Left cardiac atrium (tissue), 4 donors: ENCODE results near the gene CTNNA3. TPM values are rescaled to one million over a fixed set of nuclear protein-coding genes. Genes with fewer than 3 reads are reported as not detected.
A peak's percentile ranks its signal among the peaks of the same experiment; 100 is the strongest.
"Not testable (repeated sequence)": the region's sequence is repeated elsewhere in the genome, so short reads cannot be mapped to it uniquely, and the experiment has no call there.

Source experiments
- ATAC-seq, 2 donors: fragments of 200-7000 bp; cut with Tn5 transposase; one replicate each; pipeline ENCODE4 v1.9.1; 2020; ENCODE audit warnings: mild to moderate bottlenecking in 2 of 2, moderate library complexity in 2 of 2
- DNase-seq: peaks from one replicate; pipeline ENCODE4 v3.0.0-alpha.2; 2020
- intact Hi-C, 2 donors: fragments of 100-400 bp; cut with DNase I; formaldehyde crosslinking; loops; one replicate each; pipeline versions ENCODE4 v1.14.1 to v1.15.1; 2022 to 2023
- long read RNA-seq: library from polyadenylated mRNA; unstranded; transcript quantifications from one replicate; pipeline ENCODE4 v2.0.0, GENCODE V29; 2021
- total RNA-seq, 2 donors: library from RNA; stranded (reverse); fragmentation: NEBNext Ultra II Directional; extraction: Animal tissue kit (Norgen Biotek cat#: 25700); gene quantifications; one replicate each; pipeline ENCODE4 v1.2.1, GENCODE V29; 2021
- donor health status: DM: no; HTN: yes; CAD: no.
- donor health status: DM: no; HTN: yes; CAD: no; lungs with severe emphysema.
- donor health status: DM: yes; HTN: yes; CAD: no.
- donor health status: Dilated cardiomyopathy.

Gene CTNNA3
- 10 to 100 TPM; 42.3 to 48.7 TPM for total RNA-seq
- long read RNA-seq, partial matches to known transcripts: 1 of 7 reads
- long read RNA-seq, other reads (novel, unspliced or antisense): 6 of 7 reads

DNA sequence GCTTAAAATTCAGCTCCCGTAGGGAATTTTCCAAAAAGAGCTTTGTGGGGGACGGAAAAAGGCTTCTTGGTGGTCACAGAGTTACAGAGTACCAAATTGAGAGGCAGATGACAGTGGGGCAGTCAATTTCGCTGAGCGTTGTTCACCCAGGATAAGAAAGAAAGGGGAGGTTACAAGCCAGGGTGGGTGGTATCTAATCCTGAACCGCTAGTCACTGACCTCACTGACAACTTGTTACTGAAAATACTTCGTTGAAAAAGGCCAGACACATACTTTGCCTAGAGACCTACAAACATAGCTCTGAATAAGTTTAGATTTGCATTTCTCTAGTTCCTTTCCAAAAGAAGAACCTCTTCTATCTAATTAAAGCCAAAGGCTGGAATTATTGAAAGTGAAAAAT lies at the start of gene CTNNA3:
TSS of gene CTNNA3 (minus strand) at position 167 of the 400 bp plus-strand sequence.
- intact Hi-C loops: loop anchor here (2.0 to 10.0 kb wide), 2 partner anchors 69 to 85 kb away; no protein-coding TSS in a partner anchor
- ATAC-seq (peak; percentile 85 to 89), DNase-seq (peak; percentile 20)

- intact Hi-C loops: no loop called here
- no peak for ATAC-seq
- no peak for DNase-seq
These were observed 39.4 kb upstream of the CTNNA3 start for GRCh38 chr10:67735430-67735829.

GRCh38 chr10:67733511-67733910 lies 37.5 kb upstream of the CTNNA3 start:
- intact Hi-C loops: no loop called here
- DNase-seq (no peak), ATAC-seq (no peak)

DNA sequence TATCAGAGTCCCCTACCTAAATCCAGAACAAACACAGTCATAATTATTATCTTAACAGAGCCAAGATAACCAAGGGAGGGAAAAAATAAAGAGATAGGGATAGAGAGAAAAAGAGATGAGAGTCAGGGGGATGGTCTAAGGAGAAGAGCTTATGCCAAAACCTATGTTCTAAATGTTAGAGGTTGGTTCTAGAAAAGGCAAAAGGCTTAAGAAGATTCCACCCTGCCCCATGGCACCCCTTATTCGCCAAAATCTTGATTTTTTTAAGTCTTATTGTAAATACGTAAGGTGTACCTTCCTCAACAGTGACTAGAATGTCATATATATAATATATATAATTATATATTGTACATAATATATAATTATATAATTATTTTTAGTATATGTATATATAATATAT lies 29.6 kb upstream of the CTNNA3 start:
- no peak for ATAC-seq
- intact Hi-C loops: no loop called here

DNA sequence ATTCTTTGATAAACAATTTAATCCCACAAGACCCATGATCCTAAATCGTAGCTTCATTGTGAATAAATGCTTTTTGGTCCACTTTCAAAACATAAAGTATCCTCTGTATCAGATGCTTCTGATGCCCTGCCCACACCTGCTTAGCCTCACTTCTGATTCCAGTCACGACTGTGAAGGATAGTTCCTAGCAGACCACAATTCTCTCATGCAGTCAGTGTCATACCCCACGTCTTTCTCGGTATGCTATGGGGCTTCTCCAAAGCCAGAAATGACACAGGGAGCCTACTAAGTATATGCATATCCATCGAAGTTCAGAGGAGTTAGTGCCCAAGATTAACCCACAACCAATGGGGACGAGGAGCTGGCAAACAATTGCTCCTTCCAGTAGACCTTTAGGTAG lies 27.6 kb upstream of the CTNNA3 start:
- ATAC-seq: no peak
- intact Hi-C loops: no loop called here
- no peak for DNase-seq

More for the DNA sequence above, 29.6 kb upstream of the CTNNA3 start:
- no peak for DNase-seq

DNA sequence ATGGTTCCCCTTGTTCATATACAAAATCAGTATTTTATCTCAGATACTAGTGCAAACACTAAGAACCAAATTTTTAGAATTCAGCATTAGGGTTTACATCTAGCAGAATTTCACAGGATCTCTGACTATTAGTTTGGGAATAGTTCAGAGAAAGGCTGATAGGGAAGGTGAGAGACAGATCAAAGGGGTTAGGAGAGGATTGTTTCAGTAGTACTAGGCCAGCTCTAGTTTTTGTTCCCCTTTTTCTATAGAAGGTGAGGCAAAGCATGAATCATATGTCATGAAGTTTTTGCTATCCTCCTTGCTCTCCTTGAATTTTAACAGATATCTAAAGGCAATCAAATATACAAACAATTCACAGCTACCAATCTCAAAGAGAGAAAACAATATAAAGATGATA lies 26.1 kb upstream of the CTNNA3 start:
- no peak for DNase-seq
- intact Hi-C loops: no loop called here
- ATAC-seq: no peak

- intact Hi-C loops, DNase-seq, ATAC-seq: not testable (repeated sequence)
These were observed 20.5 kb upstream of the CTNNA3 start for GRCh38 chr10:67716455-67716854.

GRCh38 chr10:67705921-67706320 lies 9.9 kb upstream of the CTNNA3 start:
- DNase-seq (no peak), ATAC-seq (no peak)
- intact Hi-C loops: no loop called here

- DNase-seq, ATAC-seq: not testable (repeated sequence)
- intact Hi-C loops: loop anchor here in 1 of 2 donors (10.0 kb wide), 1 partner anchor 65 kb away; no protein-coding TSS in a partner anchor
These were observed 3.7 kb upstream of the CTNNA3 start for GRCh38 chr10:67699613-67700270.

GRCh38 chr10:67698164-67698563 lies 2.2 kb upstream of the CTNNA3 start:
- intact Hi-C loops: loop anchor here in 1 of 2 donors (10.0 kb wide), 1 partner anchor 67 kb away; no protein-coding TSS in a partner anchor
- ATAC-seq (no peak), DNase-seq (no peak)

DNA sequence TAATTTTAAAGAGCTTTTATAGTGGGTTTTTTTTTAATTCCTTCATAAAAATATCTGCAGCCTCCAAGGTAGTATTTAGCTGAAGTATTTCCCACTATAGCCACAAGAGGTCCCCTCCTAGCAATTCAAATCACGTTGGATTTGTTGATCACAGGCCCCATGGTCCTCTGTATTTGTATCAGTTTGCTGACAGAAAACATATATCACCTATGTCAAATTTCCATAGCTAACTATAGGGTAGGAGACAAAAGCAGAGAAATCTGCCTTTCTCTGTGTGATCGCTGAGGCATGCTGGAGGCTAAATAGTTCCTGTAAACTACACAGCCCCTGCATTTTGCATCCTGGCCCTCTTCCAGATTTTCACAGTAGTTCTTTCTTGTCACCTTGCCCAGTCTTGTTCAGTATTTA lies 1.7 kb upstream of the CTNNA3 start:
- peak; percentile 70 to 80 for ATAC-seq
- no peak for DNase-seq
- intact Hi-C loops: loop anchor here (2.0 to 10.0 kb wide), 2 partner anchors 67 to 83 kb away; no protein-coding TSS in a partner anchor

DNA sequence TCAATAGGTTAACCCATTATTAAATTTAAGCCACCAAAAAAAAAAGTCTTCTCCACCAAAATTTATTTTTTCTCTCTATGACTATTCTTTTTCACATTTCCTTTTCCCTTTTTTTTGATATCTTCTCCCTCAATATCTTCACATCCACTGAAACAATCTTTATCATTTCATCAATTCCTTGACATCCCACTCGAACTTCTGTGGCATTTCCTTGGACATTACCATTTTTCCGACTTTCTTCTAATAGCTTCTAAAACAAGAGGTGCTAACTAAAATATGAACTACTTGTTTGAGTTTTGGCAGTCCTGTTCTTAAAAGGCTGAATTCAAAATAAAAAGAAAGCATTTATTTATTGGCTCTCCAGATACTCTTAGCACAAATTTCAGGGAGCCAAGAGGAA lies 684 bp upstream of the CTNNA3 start:
- intact Hi-C loops: loop anchor here (2.0 to 10.0 kb wide), 2 partner anchors 68 to 84 kb away; no protein-coding TSS in a partner anchor
- ATAC-seq: no peak
- DNase-seq: no peak

DNA sequence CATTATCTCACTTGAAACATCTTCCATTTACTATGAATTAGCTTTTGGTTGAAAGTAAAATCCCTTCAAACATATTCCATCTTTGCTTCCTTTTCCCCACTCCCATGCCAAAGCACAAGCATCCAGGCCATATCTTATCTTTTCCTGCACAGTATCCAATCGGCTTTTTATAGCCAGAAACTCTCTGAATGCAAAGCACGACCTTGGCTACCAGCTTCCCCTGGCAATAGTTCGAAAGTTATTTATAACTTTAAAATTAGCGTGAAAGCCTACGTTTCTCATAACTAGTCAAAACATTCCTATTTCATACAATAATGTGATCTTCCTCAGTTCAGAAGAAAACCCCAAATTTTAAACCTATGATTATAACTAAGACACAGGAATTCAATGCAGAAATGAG lies 440 bp downstream of the CTNNA3 start:
- intact Hi-C loops: loop anchor here in 1 of 2 donors (10.0 kb wide), 1 partner anchor 69 kb away; no protein-coding TSS in a partner anchor
- ATAC-seq (peak; percentile 71 to 81), DNase-seq (no peak)

- not testable (repeated sequence) for ATAC-seq, DNase-seq
- intact Hi-C loops: loop anchor here in 1 of 2 donors (10.0 kb wide), 1 partner anchor 73 kb away; no protein-coding TSS in a partner anchor
These were observed 4.1 kb downstream of the CTNNA3 start for GRCh38 chr10:67691861-67692260.

- DNase-seq, ATAC-seq: not testable (repeated sequence)
- intact Hi-C loops: loop anchor here in 1 of 2 donors (10.0 kb wide), 1 partner anchor 74 kb away; no protein-coding TSS in a partner anchor
These were observed 5.5 kb downstream of the CTNNA3 start for GRCh38 chr10:67690540-67690939.

DNA sequence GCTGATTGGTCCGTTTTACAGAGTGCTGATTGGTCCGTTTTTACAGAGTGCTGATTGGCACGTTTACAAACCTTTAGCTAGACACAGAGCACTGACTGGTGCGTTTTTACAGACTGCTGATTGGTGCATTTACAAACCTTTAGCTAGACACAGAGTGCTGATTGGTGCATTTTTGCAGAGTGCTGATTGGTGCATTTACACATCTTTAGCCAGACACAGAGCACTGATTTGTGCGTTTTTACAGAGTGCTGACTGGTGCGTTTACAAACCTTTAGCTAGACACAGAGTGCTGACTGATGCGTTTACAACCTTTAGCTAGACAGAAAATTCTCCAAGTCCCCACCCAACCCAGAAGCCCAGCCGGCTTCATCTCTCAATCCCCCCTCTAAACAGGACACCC lies 11.9 kb downstream of the CTNNA3 start:
- DNase-seq, ATAC-seq, intact Hi-C loops: not testable (repeated sequence)

GRCh38 chr10:67678335-67678974 lies 17.5 kb downstream of the CTNNA3 start:
- ATAC-seq (no peak), DNase-seq (no peak)
- intact Hi-C loops: no loop called here

DNA sequence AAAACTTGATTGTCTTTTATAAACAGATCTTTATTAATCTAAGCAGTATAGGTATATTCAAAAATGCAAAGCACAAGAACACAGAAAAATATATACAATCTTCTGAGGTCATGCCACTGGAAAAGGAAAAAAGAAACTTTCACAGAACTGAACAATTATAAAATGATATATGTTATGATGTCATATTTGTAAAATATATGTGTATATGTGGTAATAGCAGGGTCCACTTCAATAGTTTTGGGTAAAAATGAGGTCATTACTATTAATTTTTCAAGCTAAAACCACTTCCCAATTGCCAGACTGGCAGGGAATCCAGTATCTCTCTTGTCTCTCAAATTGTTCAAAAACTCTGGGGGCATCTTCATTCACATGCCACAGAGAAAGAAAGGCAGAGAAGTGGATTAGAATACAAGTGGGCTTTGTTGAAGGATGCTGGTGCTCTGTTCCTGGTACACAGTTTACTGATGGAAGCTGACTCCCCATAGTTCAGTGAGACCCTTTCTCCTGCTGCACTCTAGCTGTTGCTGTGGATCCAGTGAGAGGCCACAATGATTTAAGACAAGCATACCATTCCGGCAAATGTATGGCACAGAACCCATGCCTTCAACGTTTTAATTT lies 19.7 kb downstream of the CTNNA3 start:
- ATAC-seq (no peak), DNase-seq (no peak)
- intact Hi-C loops: no loop called here

DNA sequence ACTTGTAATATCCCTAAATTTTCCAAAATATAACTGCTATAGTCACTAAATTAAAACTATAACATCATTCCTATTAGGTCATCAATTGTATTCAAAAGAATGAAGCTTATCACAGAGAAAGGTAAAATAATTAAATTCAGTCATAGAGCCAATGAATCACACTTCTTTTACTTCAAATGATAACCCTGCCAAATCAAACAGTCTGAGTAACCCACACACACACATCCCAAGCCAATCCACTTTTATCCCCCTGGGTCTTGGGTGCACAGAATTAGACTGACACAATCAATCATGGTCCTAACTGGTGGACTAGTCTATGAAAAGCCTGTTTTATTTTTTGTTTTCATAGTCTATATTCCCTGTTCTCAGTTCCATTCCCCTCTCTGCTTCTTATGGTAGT lies 25.6 kb downstream of the CTNNA3 start:
- ATAC-seq (no peak), DNase-seq (no peak)
- intact Hi-C loops: no loop called here

DNA sequence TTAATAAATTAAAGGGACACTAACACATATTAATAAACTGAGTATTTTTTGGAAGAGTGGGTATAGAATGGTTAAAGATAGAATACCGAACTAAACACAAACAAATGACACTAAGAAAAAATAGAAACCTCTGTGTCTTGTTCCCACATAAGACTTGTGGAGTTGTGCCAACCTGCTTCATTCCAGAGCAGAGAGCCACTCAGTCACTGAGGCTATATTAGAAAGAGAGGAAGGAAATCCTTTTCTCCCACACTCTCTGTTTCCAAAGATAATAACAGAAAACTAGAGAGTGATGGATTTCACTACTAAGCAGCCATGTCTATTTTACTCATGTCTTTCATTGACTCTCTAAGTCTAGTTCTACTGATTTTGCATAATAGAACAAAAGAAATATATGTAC lies 26.0 kb downstream of the CTNNA3 start:
- ATAC-seq (peak; percentile 21 to 40), DNase-seq (no peak)
- intact Hi-C loops: no loop called here
